HG03565 (cell line): ENCODE data around the gene SRSF1.
"Not testable (repeated sequence)": the region's sequence is repeated elsewhere in the genome, so short reads cannot be mapped to it uniquely, and the experiment has no call there.

ENCODE experiments used
- ATAC-seq: cut with Tn5 transposase; IDR thresholded peaks from one replicate; pipeline ENCODE4 v1.9.1; 2021; ENCODE audit warnings: mild to moderate bottlenecking, moderate library complexity; ENCODE audit not compliant: unreplicated experiment

Gene SRSF1

GRCh38 chr17:57993471-57994365 lies 13.3 kb downstream of the SRSF1 start:
- no peak for ATAC-seq

- no peak for ATAC-seq
Measured at GRCh38 chr17:57991537-57991936, 15.5 kb downstream of the SRSF1 start.

GRCh38 chr17:57990037-57990436 lies 17.0 kb downstream of the SRSF1 start:
- no peak for ATAC-seq

- ATAC-seq: peak; percentile 51
Measured at GRCh38 chr17:57988301-57989250, 18.5 kb downstream of the SRSF1 start.

- ATAC-seq: peak; percentile 53
Measured at GRCh38 chr17:57987581-57988300, 19.3 kb downstream of the SRSF1 start, which contains the start of gene VEZF1. TSS of gene VEZF1 (minus strand) at chr17:57988254. CDS start at chr17:57988111, 143 bp downstream.

- ATAC-seq: no peak
Measured at GRCh38 chr17:57986841-57987580, 20.0 kb downstream of the SRSF1 start.

- no peak for ATAC-seq
Measured at GRCh38 chr17:57985675-57985974, 21.4 kb downstream of the SRSF1 start.

GRCh38 chr17:57984936-57985674 lies 21.9 kb downstream of the SRSF1 start:
- no peak for ATAC-seq

GRCh38 chr17:57984261-57984890 lies 22.7 kb downstream of the SRSF1 start:
- no peak for ATAC-seq

- no peak for ATAC-seq
Measured at GRCh38 chr17:57983446-57983845, 23.6 kb downstream of the SRSF1 start.

- no peak for ATAC-seq
Measured at GRCh38 chr17:57982452-57983170, 24.4 kb downstream of the SRSF1 start.

GRCh38 chr17:57980522-57980921 lies 26.5 kb downstream of the SRSF1 start:
- ATAC-seq: no peak

- no peak for ATAC-seq
Measured at GRCh38 chr17:57979076-57979475, 28.0 kb downstream of the SRSF1 start.

- no peak for ATAC-seq
Measured at GRCh38 chr17:57976594-57976993, 30.5 kb downstream of the SRSF1 start.

- no peak for ATAC-seq
Measured at GRCh38 chr17:57975044-57975443, 32.0 kb downstream of the SRSF1 start.

GRCh38 chr17:57974053-57974824 lies 32.8 kb downstream of the SRSF1 start:
- ATAC-seq: not testable (repeated sequence)

- ATAC-seq: no peak
Measured at GRCh38 chr17:57972151-57972550, 34.9 kb downstream of the SRSF1 start.

GRCh38 chr17:57971572-57971971 lies 35.5 kb downstream of the SRSF1 start:
- ATAC-seq: no peak
